Esophagus muscularis mucosa (tissue), 4 donors: ENCODE results near the gene IFNL2. TPM values are rescaled to one million over a fixed set of nuclear protein-coding genes. Genes with fewer than 3 reads are reported as not detected.

ENCODE experiments used
- DNase-seq: peaks from one replicate; pipeline ENCODE4 v3.0.0-alpha.2; 2017; ENCODE audit errors: extremely low spot score
- H3K27ac ChIP-seq, 4 donors: fragments of 200-600 bp; sonication (generic); replicated peaks in 1 of 4; 1 replicate in 3 of 4; 2 replicates in 1 of 4; pipeline ENCODE4 v1.5.1; 2016 to 2019; ENCODE audit warnings: mild to moderate bottlenecking in 1 of 4
- H3K27me3 ChIP-seq, 4 donors: fragments of 200-600 bp; sonication (generic); one replicate each; pipeline versions ENCODE4 v1.5.1 to v1.6.0; 2016 to 2019
- H3K36me3 ChIP-seq, 4 donors: fragments of 200-600 bp; sonication (generic); one replicate each; pipeline ENCODE4 v1.5.1; 2016 to 2019
- H3K4me1 ChIP-seq, 4 donors: fragments of 200-600 bp; sonication (generic); one replicate each; pipeline ENCODE4 v1.5.1; 2016 to 2019
- H3K4me3 ChIP-seq, 4 donors: fragments of 200-600 bp; sonication (generic); 1 replicate in 2 of 4; 2 replicates in 2 of 4; pipeline ENCODE4 v1.5.1; 2016 to 2019; ENCODE audit warnings: mild to moderate bottlenecking in 4 of 4, moderate library complexity in 1 of 4
- H3K9me3 ChIP-seq, 4 donors: fragments of 200-600 bp; sonication (generic); 1 replicate in 3 of 4; 2 replicates in 1 of 4; pipeline ENCODE4 v1.5.1; 2016 to 2019
- EP300 ChIP-seq: sonication (generic); formaldehyde crosslinking; IDR thresholded peaks from one replicate; pipeline ENCODE4 v1.6.1; 2017; ENCODE audit warnings: antibody characterized with exemption
- POLR2A ChIP-seq: fragments of 450-650 bp; IDR thresholded peaks from one replicate; pipeline ENCODE4 v1.6.1; 2017; ENCODE audit warnings: antibody characterized with exemption, moderate library complexity, mild to moderate bottlenecking, low read depth
- POLR2AphosphoS5 ChIP-seq, 2 donors: sonication (generic); formaldehyde crosslinking; IDR thresholded peaks; one replicate each; pipeline ENCODE4 v1.6.1; 2017; ENCODE audit warnings: antibody characterized with exemption in 2 of 2
- WGBS: methylation state at CpG from one replicate; pipeline ENCODE4 v1.1.5; 2018; 5-methylcytosine and 5-hydroxymethylcytosine counted together
- intact Hi-C: fragments of 100-400 bp; cut with DNase I; formaldehyde crosslinking; loops from one replicate; pipeline ENCODE4 v1.15.1; 2023
- total RNA-seq, 4 donors: library from RNA; depleted of rRNA; stranded (reverse); fragments of >200 nt; gene quantifications; one replicate each; pipeline versions ENCODE4 v1.1.0 to v1.2.1, GENCODE V29; 2016
- TF ChIP-seq, protein P1 (sequence below), 3 experiments: fragments of 200-600 bp in 2 of 3; fragments of 450-650 bp in 1 of 3; sonication (generic) in 2 of 3; IDR thresholded peaks; one replicate each; pipeline ENCODE4 v1.5.1; 2017 to 2019; ENCODE audit warnings: antibody characterized with exemption in 3 of 3, mild to moderate bottlenecking in 2 of 3, moderate library complexity in 1 of 3

IFNL2 gene
- total RNA-seq, 4 donors from 2014 or later: not detected

GRCh38 chr19:39247701-39248664, 20.2 kb upstream of the IFNL2 start:
- 15% methylated on average over 19 of the region's 92 CpGs for WGBS
- Histone ChIP-seq H3K27ac (no peak overlapping the region), H3K4me1 (peaks cover 11 to 18% (median 14%) of the 10 kb centered on the region in 4 donors), H3K27me3 (peaks cover 0 to 74% (median 23%) of the 10 kb centered on the region in 4 donors), H3K9me3 (no peaks in the 10 kb centered on the region), H3K36me3 (no peaks in the 10 kb centered on the region), H3K4me3 (peak overlapping the region; percentile 2 to 27 (median 22))
- no peak for DNase-seq
- intact Hi-C loops: no loop called here
- no peak for TF ChIP-seq POLR2A
- TF ChIP-seq, protein P1, sequence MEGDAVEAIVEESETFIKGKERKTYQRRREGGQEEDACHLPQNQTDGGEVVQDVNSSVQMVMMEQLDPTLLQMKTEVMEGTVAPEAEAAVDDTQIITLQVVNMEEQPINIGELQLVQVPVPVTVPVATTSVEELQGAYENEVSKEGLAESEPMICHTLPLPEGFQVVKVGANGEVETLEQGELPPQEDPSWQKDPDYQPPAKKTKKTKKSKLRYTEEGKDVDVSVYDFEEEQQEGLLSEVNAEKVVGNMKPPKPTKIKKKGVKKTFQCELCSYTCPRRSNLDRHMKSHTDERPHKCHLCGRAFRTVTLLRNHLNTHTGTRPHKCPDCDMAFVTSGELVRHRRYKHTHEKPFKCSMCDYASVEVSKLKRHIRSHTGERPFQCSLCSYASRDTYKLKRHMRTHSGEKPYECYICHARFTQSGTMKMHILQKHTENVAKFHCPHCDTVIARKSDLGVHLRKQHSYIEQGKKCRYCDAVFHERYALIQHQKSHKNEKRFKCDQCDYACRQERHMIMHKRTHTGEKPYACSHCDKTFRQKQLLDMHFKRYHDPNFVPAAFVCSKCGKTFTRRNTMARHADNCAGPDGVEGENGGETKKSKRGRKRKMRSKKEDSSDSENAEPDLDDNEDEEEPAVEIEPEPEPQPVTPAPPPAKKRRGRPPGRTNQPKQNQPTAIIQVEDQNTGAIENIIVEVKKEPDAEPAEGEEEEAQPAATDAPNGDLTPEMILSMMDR (IDR thresholded peaks at IDR 0.05): no peak
- no peak for TF ChIP-seq POLR2AphosphoS5 (IDR thresholded peaks at IDR 0.05)
- no peak for TF ChIP-seq EP300

- 58% methylated on average over 13 of the region's 13 CpGs for WGBS
- Histone ChIP-seq H3K9me3 (no peaks in the 10 kb centered on the region), H3K4me1 (peaks cover 11 to 18% (median 14%) of the 10 kb centered on the region in 4 donors), H3K4me3 (peak within 1 kb of the TSS; percentile 2 to 27 (median 22)), H3K36me3 (no peaks in the 10 kb centered on the region), H3K27me3 (peaks cover 0 to 66% (median 23%) of the 10 kb centered on the region in 4 donors), H3K27ac (no peak within 1 kb of the TSS)
- TF ChIP-seq POLR2AphosphoS5 (IDR thresholded peaks at IDR 0.05) (no peak), EP300 (no peak), POLR2A (no peak)
- intact Hi-C loops: no loop called here
- no peak for DNase-seq
These were observed 19.4 kb upstream of the IFNL2 start, which contains the start of gene IFNL4 for GRCh38 chr19:39248806-39249205. TSS of gene IFNL4 (minus strand) at chr19:39248856.

- Histone ChIP-seq H3K4me1 (peaks cover 11 to 18% (median 14%) of the 10 kb centered on the region in 4 donors), H3K4me3 (no peak overlapping the region), H3K27ac (no peak overlapping the region), H3K27me3 (peaks cover 0 to 66% (median 23%) of the 10 kb centered on the region in 4 donors), H3K9me3 (no peaks in the 10 kb centered on the region), H3K36me3 (no peaks in the 10 kb centered on the region)
- intact Hi-C loops: no loop called here
- DNase-seq: no peak
- WGBS: 87% methylated on average over 4 of the region's 5 CpGs
- TF ChIP-seq POLR2A: no peak
These were observed 17.1 kb upstream of the IFNL2 start for GRCh38 chr19:39251081-39251480.

DNA sequence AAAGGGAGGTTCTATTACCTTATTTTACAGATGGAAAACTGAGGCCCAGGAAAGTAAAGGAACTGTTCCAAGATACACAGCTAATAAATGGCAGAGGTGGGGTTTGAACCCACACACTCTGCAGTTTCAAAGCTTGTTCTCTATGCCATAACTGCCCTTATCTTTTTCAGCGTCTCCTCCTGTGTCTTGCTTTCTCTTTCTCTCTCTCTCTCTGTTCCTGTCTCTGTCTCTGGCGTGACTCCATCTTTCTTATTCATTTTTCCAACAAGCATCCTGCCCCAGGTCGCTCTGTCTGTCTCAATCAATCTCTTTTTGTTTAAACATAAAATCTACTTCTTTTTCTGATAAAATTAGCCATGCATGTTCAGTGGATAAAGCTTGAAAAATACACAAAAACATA, 16.4 kb upstream of the IFNL2 start:
- intact Hi-C loops: no loop called here
- 60% methylated on average over 3 of the region's 3 CpGs for WGBS
- H3K27ac ChIP-seq: no peak overlapping the region

GRCh38 chr19:39252458-39252857, 15.7 kb upstream of the IFNL2 start:
- Histone ChIP-seq H3K4me3 (no peak overlapping the region), H3K36me3 (no peaks in the 10 kb centered on the region), H3K4me1 (peaks cover 6 to 11% (median 8%) of the 10 kb centered on the region in 4 donors), H3K27ac (no peak overlapping the region), H3K27me3 (peaks cover 0 to 68% (median 16%) of the 10 kb centered on the region in 4 donors), H3K9me3 (no peaks in the 10 kb centered on the region)
- no peak for DNase-seq
- no peak for TF ChIP-seq POLR2A
- TF ChIP-seq, protein P1 (IDR thresholded peaks at IDR 0.05): no peak
- TF ChIP-seq POLR2AphosphoS5 (IDR thresholded peaks at IDR 0.05): no peak
- TF ChIP-seq EP300: no peak
- intact Hi-C loops: no loop called here
- 54% methylated on average over 3 of the region's 3 CpGs for WGBS

More for the DNA sequence above, 16.4 kb upstream of the IFNL2 start:
- Histone ChIP-seq H3K36me3 (no peaks in the 10 kb centered on the region), H3K9me3 (no peaks in the 10 kb centered on the region), H3K4me3 (no peak overlapping the region), H3K27me3 (peaks cover 0 to 71% (median 22%) of the 10 kb centered on the region in 4 donors), H3K4me1 (peaks cover 11 to 17% (median 14%) of the 10 kb centered on the region in 4 donors)
- TF ChIP-seq POLR2A (no peak), EP300 (no peak), POLR2AphosphoS5 (IDR thresholded peaks at IDR 0.05) (no peak)
- TF ChIP-seq, protein P1 (IDR thresholded peaks at IDR 0.05): no peak
- DNase-seq: no peak
